GM10266 (cell line): Measurements from ENCODE around the gene BMPR1B.
A peak's percentile ranks its signal among the peaks of the same experiment; 100 is the strongest.
"Not testable (repeated sequence)": the region's sequence is repeated elsewhere in the genome, so short reads cannot be mapped to it uniquely, and the experiment has no call there.

Experiments
- DNase-seq: peaks from one replicate; pipeline ENCODE4 v3.0.0; 2012; ENCODE audit errors: extremely low spot score
- CTCF ChIP-seq: IDR thresholded peaks from 2 replicates; pipeline ENCODE4 v1.5.1; 2012; ENCODE audit warnings: mild to moderate bottlenecking, low read depth; ENCODE audit not compliant: control insufficient read depth, insufficient read depth; ENCODE audit errors: missing control alignments

The BMPR1B gene

GRCh38 chr4:95114521-95114920, 356.8 kb downstream of the BMPR1B start:
- no peak for TF ChIP-seq CTCF
- DNase-seq = no peak

GRCh38 chr4:95118497-95118896, 360.7 kb downstream of the BMPR1B start:
- no peak for DNase-seq
- no peak for TF ChIP-seq CTCF

- no peak for DNase-seq
- no peak for TF ChIP-seq CTCF
These were observed 362.7 kb downstream of the BMPR1B start for GRCh38 chr4:95120456-95120855.

- no peak for DNase-seq
- TF ChIP-seq CTCF = no peak
These were observed 364.2 kb downstream of the BMPR1B start for GRCh38 chr4:95122001-95122400.

GRCh38 chr4:95124906-95125504, 367.2 kb downstream of the BMPR1B start:
- DNase-seq = no peak
- peak; percentile 11 for TF ChIP-seq CTCF

GRCh38 chr4:95129031-95129430, 371.3 kb downstream of the BMPR1B start:
- no peak for DNase-seq
- TF ChIP-seq CTCF = no peak

- no peak for DNase-seq
These were observed 372.1 kb downstream of the BMPR1B start for GRCh38 chr4:95129821-95130311.

GRCh38 chr4:95134016-95134415, 376.3 kb downstream of the BMPR1B start:
- not testable (repeated sequence) for DNase-seq

More at GRCh38 chr4:95129821-95130311, 372.1 kb downstream of the BMPR1B start:
- TF ChIP-seq CTCF = no peak

- DNase-seq = not testable (repeated sequence)
These were observed 381.7 kb downstream of the BMPR1B start for GRCh38 chr4:95139424-95139823.
